SK-N-MC (cell line): ENCODE results near the gene DNMT3L.

Experiments
- EZH2 ChIP-seq: fragments of 200-600 bp; sonication (generic); IDR thresholded peaks from one replicate; pipeline ENCODE4 v1.6.1; 2017; ENCODE audit warnings: antibody characterized with exemption
- FOXP2 ChIP-seq: optimal IDR thresholded peaks from 2 replicates; pipeline ENCODE3; 2011; ENCODE audit warnings: mild to moderate bottlenecking, moderate library complexity; ENCODE audit not compliant: insufficient read depth; ENCODE audit errors: extremely low read length, control extremely low read depth
- POLR2AphosphoS5 ChIP-seq: IDR thresholded peaks from 2 replicates; pipeline ENCODE4 v1.6.1; 2012; ENCODE audit warnings: mild to moderate bottlenecking, low read depth, low read length, borderline replicate concordance

- no peak for TF ChIP-seq POLR2AphosphoS5
- TF ChIP-seq EZH2, result no peak
- no peak for TF ChIP-seq FOXP2
Observed at GRCh38 chr21:44272284-44272858, 10.7 kb upstream of the DNMT3L start.
